NCI-H69 (cell line): ENCODE results near the gene CSPG5.

ENCODE experiments used
- DNase-seq: peaks from one replicate; lab custom pipeline; 2025; lab: John Stamatoyannopoulos, UW

Gene CSPG5

DNA sequence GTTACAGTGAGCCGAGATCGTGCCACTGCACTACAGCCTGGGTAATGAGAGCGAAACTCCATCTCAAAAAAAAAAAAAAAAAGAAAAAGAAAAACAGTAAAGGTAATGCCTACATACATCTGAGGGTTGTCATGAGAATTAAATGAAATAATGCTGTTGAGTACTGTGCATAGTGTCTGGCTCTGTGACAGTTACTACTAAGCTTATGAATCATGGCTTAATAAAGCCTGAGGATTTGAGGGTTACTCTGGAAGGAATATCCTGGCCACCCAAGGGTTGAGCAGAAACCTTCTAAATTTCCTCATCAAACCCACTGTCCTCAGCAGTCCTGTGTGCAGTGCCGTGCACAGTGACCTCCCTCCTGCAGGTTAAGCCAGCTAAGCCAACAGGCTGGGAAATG lies 38.4 kb downstream of the CSPG5 start:
- no peak for DNase-seq

DNA sequence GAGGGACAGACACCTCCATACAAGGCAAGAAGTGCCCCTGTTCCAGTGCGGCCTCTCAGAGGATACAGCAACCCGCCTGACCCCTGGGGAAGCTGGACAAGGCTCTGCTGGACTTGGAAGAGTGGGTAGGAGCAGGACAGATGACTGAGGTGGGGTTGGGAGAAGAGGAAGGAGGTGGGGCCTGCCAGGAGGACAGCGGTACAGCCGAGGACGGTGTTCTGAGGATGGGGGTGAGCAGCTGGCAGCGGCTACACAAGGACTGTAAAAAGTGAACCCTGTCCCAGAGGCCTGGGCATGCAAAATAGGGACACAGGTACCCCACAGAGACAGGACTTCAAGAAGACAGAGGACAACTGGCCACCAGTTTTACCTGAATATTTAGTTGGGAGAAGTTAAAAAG lies 41.7 kb downstream of the CSPG5 start:
- no peak for DNase-seq

DNA sequence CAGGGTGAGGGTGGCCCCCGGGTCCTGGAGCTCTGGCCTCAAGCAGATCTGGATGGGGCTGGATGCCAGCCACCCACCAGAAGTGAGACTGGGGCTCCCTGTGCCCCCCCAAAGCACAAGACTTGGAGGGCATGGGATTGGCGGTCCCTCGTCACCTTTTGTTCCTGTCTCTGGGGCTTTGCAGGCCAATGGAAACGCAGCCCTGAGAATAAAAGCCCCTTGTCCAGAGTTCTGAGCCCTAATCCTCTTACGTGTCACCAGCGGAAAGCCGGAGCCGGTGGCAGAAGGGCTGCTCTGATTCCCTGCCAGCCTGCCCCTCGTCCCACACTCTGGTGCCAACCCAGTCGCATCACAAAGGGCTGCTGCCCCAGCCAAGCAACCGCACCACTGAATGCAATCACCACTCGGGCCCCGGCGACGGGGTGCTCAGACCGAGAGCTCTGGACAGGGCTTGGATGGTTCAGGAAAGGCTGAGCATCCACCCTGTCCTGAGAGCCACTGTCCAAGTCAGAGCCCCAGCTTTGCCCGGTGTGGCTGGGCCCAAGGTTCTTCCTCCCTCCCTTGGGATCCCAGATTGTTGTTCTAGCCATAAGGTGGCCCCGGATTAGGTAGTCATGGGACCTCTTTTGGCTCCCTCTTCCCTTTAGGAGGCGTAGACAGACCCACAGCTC lies 42.3 kb downstream of the CSPG5 start:
- DNase-seq: no peak

DNA sequence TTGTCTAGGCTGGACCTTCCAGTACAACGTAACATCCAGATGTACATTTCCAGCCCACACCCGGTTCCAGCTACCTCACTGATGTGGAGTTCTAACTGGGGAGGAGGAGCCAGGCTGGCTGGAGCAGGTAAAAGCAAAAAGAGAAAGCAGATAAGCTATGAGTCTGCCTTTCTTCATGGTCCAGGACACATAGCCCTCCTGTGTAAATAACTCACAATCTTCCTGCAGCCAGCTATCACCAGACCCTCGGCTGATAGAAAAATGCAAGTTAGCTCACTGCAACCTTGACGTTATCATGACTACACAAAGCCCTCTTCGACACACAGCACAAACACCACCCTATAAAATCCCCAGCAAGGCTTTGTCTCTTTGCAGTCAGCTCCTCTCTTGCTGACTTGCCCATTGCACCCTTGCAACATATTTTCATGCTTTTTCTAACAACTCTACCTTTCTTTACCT lies 44.6 kb downstream of the CSPG5 start:
- no peak for DNase-seq

DNA sequence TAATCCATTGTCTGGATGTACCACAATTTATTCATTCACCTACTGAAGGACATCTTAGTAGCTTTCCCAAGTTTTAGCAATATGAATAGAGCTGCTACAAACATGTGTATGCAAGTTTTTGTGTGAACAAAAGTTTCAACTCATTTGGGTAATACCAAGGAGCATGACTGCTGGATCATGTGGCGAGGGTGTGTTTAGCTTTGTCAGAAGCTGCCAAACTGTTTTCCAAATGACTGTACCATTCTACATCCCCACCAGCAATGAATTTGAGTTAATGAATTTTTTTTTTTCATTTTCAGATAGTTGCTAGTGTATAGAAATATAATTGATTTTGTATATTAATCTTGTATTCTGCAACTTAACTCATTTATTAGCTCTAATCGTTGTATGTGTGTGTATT lies 45.2 kb downstream of the CSPG5 start:
- no peak for DNase-seq

DNA sequence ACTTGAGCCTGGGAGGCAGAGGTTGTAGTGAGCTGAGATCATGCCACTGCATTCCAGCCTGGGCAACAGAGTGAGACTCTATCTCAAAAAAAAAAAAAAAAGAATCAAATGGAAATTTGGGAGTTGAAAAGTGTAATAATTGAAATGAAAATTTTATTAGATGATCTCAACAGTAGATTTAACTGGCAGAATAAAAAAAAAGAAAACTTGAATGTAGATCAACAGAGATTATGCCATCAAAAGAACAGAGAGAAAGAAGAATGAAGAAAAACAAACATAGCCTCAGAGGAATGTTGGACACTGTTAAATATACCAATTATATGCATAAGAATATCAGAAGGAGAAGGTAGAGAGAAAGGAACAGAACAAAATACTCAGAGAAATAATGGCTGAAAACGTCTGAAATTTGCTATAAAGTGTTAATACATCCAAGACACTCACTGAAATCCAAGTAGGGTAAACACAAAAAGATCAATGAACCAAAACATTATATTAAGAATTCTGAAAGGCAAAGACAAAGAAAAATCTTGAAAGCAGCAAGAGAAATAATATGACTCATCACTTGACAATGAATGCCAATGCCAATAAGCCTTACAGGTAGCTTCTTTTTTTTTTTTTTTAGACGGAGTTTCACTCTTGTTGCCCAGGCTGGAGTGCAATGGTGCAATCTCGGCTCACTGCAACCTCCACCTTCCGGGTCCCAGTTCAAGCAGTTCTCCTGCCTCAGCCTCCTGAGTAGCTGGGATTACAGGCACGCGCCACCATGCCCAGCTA lies 50.5 kb downstream of the CSPG5 start:
- DNase-seq: no peak

DNA sequence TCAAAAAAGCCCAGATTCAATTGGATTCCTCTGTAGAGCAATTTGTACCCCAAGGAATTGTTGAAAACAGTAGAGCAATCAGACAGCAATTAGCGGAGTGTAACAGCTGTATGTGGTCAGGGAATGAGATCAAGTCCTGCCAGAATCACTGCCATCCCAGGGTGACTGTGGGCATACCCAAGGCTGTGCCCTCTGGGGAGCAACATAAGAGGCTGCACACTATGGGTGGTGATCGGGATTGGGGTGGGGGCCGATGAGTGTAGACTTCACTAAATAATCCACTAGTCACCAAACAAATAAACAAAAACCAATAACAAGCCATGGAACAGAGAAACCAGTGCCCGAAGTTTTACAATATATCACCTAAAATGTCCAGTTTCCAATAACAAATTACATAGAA lies 53.0 kb downstream of the CSPG5 start:
- no peak for DNase-seq

DNA sequence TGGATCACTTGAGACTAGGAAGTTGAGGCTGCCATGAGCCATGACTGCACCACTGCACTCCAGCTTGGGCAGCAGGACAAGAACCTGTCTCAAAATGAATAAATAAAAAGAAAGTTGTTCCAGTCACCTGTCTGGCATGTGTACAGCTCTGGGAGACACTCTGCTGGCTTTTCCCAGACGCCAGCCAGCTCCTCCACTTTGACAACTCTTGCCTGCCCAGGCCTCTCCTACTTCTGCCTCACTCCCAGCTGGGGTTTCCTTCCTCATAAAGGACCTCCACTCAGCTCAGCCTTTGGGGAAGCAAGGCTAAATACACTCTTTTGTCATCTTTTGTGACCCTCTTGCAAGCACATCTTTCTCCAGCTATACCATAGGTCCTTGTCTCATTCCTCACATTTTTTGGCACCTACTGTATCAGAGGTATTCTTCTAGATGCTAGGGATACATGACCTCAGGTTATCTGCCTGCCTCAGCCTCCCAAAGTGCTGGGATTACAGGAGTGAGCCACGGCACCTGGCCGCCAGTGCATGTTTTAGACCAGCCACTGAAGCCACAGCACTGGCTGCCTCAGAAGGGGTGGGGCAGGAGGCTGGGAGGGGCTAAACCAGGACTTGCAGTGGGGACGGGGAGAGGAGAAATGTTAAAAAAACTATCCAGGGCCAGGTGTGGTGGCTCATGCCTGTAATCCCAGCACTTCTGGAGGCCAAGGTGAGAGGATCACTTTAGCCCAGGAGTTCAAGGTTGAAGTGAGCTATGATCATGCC lies 55.2 kb downstream of the CSPG5 start:
- DNase-seq: no peak

DNA sequence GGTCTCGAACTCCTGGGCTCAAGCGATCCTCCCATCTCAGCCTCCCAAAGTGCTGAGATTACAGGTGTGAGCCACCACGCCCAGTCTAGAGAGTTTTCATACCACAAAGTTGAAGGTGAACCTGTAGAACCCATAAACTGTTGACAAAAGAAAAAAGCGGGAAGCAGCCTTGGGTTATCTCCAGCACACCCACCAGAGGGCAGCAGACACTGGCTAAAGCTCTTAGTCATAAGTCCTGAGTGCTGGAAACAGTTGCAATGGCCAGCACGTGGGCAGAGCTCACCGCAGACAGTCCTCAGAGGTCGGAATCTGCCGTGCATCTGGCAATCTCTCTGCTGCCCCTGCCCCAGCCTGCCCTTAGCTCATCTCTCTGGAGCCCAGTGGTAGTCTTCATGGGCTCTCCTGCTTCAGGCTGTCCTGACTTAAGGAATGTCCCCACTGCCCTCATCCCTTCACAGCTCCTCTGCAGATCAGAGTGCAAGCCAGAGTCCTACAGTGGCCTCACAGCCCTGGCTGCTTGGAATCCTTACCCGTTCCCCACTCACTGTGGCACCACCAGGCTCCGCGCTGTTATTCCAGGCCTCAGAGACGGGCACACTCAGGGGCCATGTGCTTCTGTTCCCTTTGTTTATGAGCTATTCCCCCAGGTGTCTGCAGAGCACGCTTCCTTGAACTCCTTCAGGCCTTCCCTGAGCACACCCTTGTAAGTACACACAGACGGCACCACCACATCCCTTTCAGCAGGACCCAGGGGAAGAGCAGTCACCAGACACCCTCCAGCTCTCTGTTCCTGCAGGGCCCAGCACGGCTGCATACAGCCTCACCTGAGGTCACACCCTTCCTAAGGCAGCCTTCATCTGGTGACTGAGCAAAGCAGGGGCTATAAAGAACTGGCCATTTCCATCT lies 56.3 kb downstream of the CSPG5 start:
- peak; percentile 88 for DNase-seq

DNA sequence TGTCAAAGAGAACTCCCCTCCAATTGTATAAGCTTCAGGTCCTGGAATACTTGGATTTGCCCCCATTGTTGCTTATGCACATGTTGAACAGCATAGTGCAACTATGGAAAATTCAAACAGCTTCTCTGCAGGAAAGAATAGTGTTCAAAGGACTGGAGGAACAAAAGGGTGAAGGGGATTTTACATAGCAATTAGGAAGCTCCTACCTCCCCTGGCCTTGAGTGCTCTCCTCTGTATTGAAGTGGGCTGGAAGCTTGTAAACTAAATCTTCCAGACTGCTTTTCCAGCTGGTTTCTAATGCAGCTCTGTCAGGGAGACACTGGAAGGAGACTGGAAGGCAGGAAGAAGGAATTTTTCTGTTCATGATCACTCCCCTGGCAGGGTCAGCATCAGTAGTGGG lies 57.9 kb downstream of the CSPG5 start:
- no peak for DNase-seq

DNA sequence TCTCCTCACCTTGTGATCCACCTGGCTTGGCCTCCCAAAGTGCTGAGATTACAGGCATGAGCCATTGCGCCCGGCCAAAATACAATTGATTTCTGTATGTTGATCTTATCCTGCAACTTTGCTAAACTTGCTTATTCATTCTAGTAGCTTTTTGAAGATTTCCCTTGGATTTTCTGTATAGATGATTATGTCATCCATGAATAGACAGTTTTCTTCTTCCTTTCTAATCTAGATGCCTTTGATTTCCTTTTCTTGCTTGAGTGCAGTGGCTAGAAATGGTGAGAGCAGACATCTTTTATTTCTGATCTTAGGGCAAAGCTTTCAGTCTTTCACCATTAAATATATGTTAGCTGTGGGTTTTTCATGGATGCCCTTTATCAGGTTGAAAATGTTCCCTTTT lies 60.7 kb downstream of the CSPG5 start:
- no peak for DNase-seq

DNA sequence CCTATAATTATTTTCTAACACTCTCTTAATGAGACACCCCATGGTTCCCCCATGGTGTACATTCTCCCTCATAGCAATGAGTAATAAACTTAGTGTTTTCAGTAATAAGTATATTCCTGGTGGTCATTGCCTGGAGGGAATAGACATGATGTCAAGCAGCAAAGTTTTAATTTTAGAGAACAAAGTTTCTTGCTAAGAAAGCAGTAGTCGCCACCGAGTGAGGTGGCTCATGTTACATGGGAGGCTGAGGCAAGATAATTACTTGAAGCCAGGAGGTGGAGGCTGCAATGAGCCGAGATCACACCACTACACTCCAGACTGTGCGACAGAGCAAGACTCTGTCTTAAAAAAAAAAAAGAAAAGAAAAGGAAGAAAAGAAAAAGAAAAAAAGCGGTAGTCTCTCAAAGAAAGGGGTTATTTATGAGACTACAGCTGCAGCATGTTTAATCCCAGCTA lies 62.8 kb downstream of the CSPG5 start:
- peak; percentile 72 for DNase-seq

DNA sequence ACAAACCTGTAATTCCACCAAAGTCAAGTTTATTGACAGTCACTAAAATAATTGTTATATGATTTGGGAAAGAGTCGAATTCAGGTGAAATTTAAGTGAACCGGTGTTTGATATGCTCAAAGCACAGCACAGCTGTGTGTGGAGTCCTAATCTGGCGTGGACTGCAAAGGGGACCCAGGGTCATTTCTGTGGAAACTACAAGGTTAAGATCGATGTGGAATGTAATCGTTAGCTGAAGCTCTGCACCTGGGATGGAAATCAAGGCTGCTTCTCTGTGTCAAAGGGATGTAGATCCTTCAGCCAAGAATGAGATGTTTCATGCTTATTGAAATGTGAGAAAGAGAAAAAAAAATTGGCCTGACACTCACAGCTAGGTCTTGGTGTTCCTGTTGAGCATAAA lies 63.6 kb downstream of the CSPG5 start:
- DNase-seq: no peak

DNA sequence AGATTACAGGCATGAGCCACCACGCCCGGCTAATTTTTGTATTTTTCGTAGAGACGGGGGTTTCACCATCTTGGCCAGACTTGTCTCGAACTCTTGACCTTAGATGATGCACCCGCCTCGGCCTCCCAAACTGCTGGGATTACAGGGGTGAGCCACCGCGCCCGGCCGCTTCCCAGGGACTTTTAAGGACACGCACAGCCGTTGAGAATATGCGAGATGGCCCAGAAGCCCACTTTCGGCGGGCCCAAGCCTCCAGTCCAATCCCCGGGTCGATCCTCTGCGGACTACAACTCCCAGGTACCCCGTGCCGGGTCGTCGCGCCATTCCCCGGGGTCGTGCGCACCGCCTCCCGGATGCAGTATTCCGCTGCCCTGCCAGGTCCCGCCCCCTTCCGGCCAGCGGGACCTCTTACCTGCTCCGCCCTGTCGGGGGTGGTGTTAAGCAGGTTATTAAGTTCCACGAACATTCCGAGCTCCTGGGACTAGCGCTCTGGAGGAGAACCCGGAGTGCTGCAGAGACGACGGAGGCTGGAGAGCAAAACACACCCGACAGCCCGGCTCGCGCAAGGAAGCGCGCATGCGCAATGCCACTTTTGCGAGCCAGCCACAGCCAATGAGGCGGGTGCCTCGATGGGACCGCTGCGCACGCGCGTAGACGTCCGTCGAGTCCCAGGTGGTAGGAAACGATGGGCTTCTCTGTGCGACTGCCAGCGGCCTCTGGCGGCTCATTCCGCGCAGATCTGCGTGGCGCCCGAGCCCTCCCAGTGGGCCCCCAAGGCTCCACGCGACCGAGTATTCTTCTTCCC lies 65.3 kb downstream of the CSPG5 start, which contains the start of gene ELP6:
ELP6 (minus strand) TSS at position 588 of the 805 bp plus-strand sequence; CDS start at position 466, 122 bp downstream.
- peak; percentile 95 for DNase-seq

DNA sequence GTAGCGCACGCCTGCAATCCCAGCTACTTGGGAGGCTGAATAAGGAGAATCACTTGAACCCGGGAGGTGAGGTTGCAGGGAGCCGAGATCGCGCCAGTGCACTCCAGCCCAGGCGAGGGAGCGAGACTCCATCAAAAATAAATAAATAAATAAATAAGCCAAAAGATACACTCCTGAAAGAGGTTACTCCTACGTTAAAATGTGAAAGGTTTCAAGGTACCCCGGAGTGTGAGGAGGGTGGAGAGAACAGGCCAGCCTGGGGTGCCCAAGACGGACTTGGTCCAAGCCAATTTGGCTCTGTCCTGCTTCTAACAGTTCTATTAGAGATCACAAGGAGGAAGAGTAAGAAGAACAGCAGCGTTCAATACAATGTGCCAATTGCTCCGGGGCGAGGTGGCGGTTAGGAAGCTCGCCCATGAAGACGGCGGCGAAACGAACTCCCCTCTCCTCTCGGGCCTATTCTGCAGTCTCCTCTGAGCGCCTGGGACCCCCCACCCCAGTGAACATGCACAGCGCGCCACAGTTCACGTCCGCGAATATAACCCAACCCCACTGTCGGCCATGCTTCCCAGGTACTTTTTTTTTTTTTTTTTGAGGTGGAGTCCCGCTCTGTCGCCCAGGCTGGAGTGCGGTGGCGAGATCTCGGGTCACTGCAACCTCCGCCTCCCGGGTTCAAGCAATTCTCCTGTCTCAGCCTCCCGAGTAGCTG lies 66.1 kb downstream of the CSPG5 start:
- peak; percentile 50 for DNase-seq
